SK-N-MC (cell line): ENCODE data around the gene CLCNKA.
"Not testable (repeated sequence)": the region's sequence is repeated elsewhere in the genome, so short reads cannot be mapped to it uniquely, and the experiment has no call there.

Experiments
- DNase-seq: peaks from one replicate; pipeline ENCODE4 v3.0.0-alpha.2; 2011; ENCODE audit warnings: low read depth, low spot score
- H3K27ac ChIP-seq: fragments of 200-600 bp; sonication (generic); 2 replicates; pipeline ENCODE4 v1.5.1; 2016; ENCODE audit warnings: mixed run types
- H3K36me3 ChIP-seq: fragments of 200-600 bp; sonication (generic); 2 replicates; pipeline ENCODE4 v1.6.1; 2017; ENCODE audit warnings: antibody characterized with exemption, low read length, mixed read lengths; ENCODE audit not compliant: insufficient read depth
- H3K4me3 ChIP-seq: fragments of 200-600 bp; sonication (generic); 2 replicates; pipeline ENCODE4 v1.5.1; 2016
- H3K9ac ChIP-seq: fragments of 200-600 bp; sonication (generic); 2 replicates; pipeline ENCODE4 v1.8.0; 2017; ENCODE audit warnings: mixed run types, mixed read lengths; ENCODE audit not compliant: insufficient read length
- H3K9me3 ChIP-seq: fragments of 200-600 bp; sonication (generic); 2 replicates; pipeline ENCODE4 v1.6.1; 2017; ENCODE audit warnings: low read depth, mild to moderate bottlenecking, antibody characterized with exemption, low read length, moderate library complexity, mixed read lengths
- EZH2 ChIP-seq: fragments of 200-600 bp; sonication (generic); IDR thresholded peaks from one replicate; pipeline ENCODE4 v1.6.1; 2017; ENCODE audit warnings: antibody characterized with exemption
- FOXP2 ChIP-seq: optimal IDR thresholded peaks from 2 replicates; pipeline ENCODE3; 2011; ENCODE audit warnings: mild to moderate bottlenecking, moderate library complexity; ENCODE audit not compliant: insufficient read depth; ENCODE audit errors: extremely low read length, control extremely low read depth
- POLR2AphosphoS5 ChIP-seq: IDR thresholded peaks from 2 replicates; pipeline ENCODE4 v1.6.1; 2012; ENCODE audit warnings: mild to moderate bottlenecking, low read depth, low read length, borderline replicate concordance

Gene CLCNKA

GRCh38 chr1:16028237-16029002 lies 6.6 kb downstream of the CLCNKA start:
- Histone ChIP-seq H3K9ac (no peak overlapping the region), H3K4me3 (no peak overlapping the region), H3K27ac (no peak overlapping the region), H3K36me3 (no peaks in the 10 kb centered on the region), H3K9me3 (no peaks in the 10 kb centered on the region)
- no peak for DNase-seq
- no peak for TF ChIP-seq FOXP2
- TF ChIP-seq EZH2: no peak
- no peak for TF ChIP-seq POLR2AphosphoS5

GRCh38 chr1:16029003-16029268 lies 7.1 kb downstream of the CLCNKA start:
- not testable (repeated sequence) for H3K4me3 ChIP-seq, DNase-seq, H3K27ac ChIP-seq, H3K9ac ChIP-seq, H3K36me3 ChIP-seq, H3K9me3 ChIP-seq

- Histone ChIP-seq H3K36me3 (no peaks in the 10 kb centered on the region), H3K9ac (no peak overlapping the region), H3K4me3 (no peak overlapping the region), H3K27ac (no peak overlapping the region), H3K9me3 (no peaks in the 10 kb centered on the region)
- no peak for DNase-seq
- TF ChIP-seq FOXP2: no peak
- no peak for TF ChIP-seq EZH2
- no peak for TF ChIP-seq POLR2AphosphoS5
Measured at GRCh38 chr1:16029288-16029687, 7.5 kb downstream of the CLCNKA start.

GRCh38 chr1:16031551-16031950 lies 9.7 kb downstream of the CLCNKA start:
- Histone ChIP-seq H3K36me3 (no peaks in the 10 kb centered on the region), H3K9me3 (no peaks in the 10 kb centered on the region), H3K4me3 (no peak overlapping the region), H3K9ac (no peak overlapping the region), H3K27ac (no peak overlapping the region)
- DNase-seq: no peak
- TF ChIP-seq EZH2: no peak
- no peak for TF ChIP-seq POLR2AphosphoS5
- no peak for TF ChIP-seq FOXP2

GRCh38 chr1:16032388-16033102 lies 10.7 kb downstream of the CLCNKA start:
- Histone ChIP-seq H3K9ac (no peak overlapping the region), H3K9me3 (no peaks in the 10 kb centered on the region), H3K4me3 (no peak overlapping the region), H3K36me3 (no peaks in the 10 kb centered on the region), H3K27ac (no peak overlapping the region)
- no peak for DNase-seq
- TF ChIP-seq FOXP2 (no peak), POLR2AphosphoS5 (no peak), EZH2 (no peak)

- not testable (repeated sequence) for H3K27ac ChIP-seq, H3K9ac ChIP-seq, H3K9me3 ChIP-seq, H3K4me3 ChIP-seq, H3K36me3 ChIP-seq, DNase-seq
Measured at GRCh38 chr1:16033103-16033632, 11.3 kb downstream of the CLCNKA start.

- H3K9ac ChIP-seq, H3K27ac ChIP-seq, H3K4me3 ChIP-seq, DNase-seq, H3K36me3 ChIP-seq, H3K9me3 ChIP-seq: not testable (repeated sequence)
Measured at GRCh38 chr1:16036461-16036860, 14.6 kb downstream of the CLCNKA start.

- Histone ChIP-seq H3K27ac (no peak overlapping the region), H3K4me3 (no peak overlapping the region), H3K36me3 (no peaks in the 10 kb centered on the region), H3K9ac (no peak overlapping the region), H3K9me3 (no peaks in the 10 kb centered on the region)
- no peak for DNase-seq
- TF ChIP-seq EZH2 (no peak), FOXP2 (no peak), POLR2AphosphoS5 (no peak)
Measured at GRCh38 chr1:16038620-16038912, 16.7 kb downstream of the CLCNKA start.

GRCh38 chr1:16039871-16040270 lies 18.0 kb downstream of the CLCNKA start:
- not testable (repeated sequence) for DNase-seq, H3K9me3 ChIP-seq, H3K36me3 ChIP-seq, H3K4me3 ChIP-seq, H3K27ac ChIP-seq, H3K9ac ChIP-seq
